ENCODE measurements around the gene KANK3. TPM values are rescaled to one million over a fixed set of nuclear protein-coding genes. Genes with fewer than 3 reads are reported as not detected.
"Not testable (repeated sequence)": the region's sequence is repeated elsewhere in the genome, so short reads cannot be mapped to it uniquely, and the experiment has no call there.

The KANK3 gene
- total RNA-seq, 4 donors from 2014 or later = 7.6 to 16.7 (median 11.4) TPM

GRCh38 chr19:8343483-8343844 lies 402 bp upstream of the KANK3 start:
- TF ChIP-seq POLR2A (IDR thresholded peaks at IDR 0.05) = no peak
- TF ChIP-seq CTCF (IDR thresholded peaks at IDR 0.05) = no peak
- H3K4me3 ChIP-seq (ENCODE audit: low read depth, poor library complexity, severe bottlenecking) = no peak overlapping the region
- DNase-seq (ENCODE audit: low spot score in 2 of 2) = no peak
- 32 to 49% methylated on average over 9 to 11 of the region's 11 CpGs for WGBS, 2 donors
- intact Hi-C loops (cut with DNase I; ENCODE audit: low total_unique reads) = no loop called here

GRCh38 chr19:8342316-8342683 lies 762 bp downstream of the KANK3 start:
- TF ChIP-seq CTCF (IDR thresholded peaks at IDR 0.05) (no peak), POLR2A (IDR thresholded peaks at IDR 0.05) (no peak)
- intact Hi-C loops (cut with DNase I; ENCODE audit: low total_unique reads) = no loop called here
- no peak overlapping the region for H3K4me3 ChIP-seq (ENCODE audit: low read depth, poor library complexity, severe bottlenecking)
- 28 to 70% methylated on average over 2 to 12 of the region's 14 CpGs for WGBS, 2 donors
- no peak for DNase-seq (ENCODE audit: low spot score in 2 of 2)

GRCh38 chr19:8341504-8341903 lies 1.6 kb downstream of the KANK3 start:
- WGBS, 2 donors = 92 to 98% methylated on average over 4 of the region's 4 CpGs
- H3K4me3 ChIP-seq (ENCODE audit: low read depth, poor library complexity, severe bottlenecking); intact Hi-C loops (cut with DNase I; ENCODE audit: low total_unique reads); DNase-seq (ENCODE audit: low spot score in 2 of 2): not testable (repeated sequence)

- H3K4me3 ChIP-seq (ENCODE audit: low read depth, poor library complexity, severe bottlenecking) = no peak overlapping the region
- DNase-seq (ENCODE audit: low spot score in 2 of 2) = no peak
- 37 to 39% methylated on average over 15 of the region's 15 CpGs for WGBS, 2 donors
- no peak for TF ChIP-seq CTCF (IDR thresholded peaks at IDR 0.05)
- no peak for TF ChIP-seq POLR2A (IDR thresholded peaks at IDR 0.05)
- intact Hi-C loops (cut with DNase I; ENCODE audit: low total_unique reads) = no loop called here
Measured at GRCh38 chr19:8340341-8341096, 2.5 kb downstream of the KANK3 start.

- TF ChIP-seq CTCF (IDR thresholded peaks at IDR 0.05) (no peak), POLR2A (IDR thresholded peaks at IDR 0.05) (no peak)
- no peak for DNase-seq (ENCODE audit: low spot score in 2 of 2)
- intact Hi-C loops (cut with DNase I; ENCODE audit: low total_unique reads) = no loop called here
- H3K4me3 ChIP-seq (ENCODE audit: low read depth, poor library complexity, severe bottlenecking) = no peak overlapping the region
- WGBS, 2 donors = 67% methylated on average over 6 of the region's 6 CpGs
Measured at GRCh38 chr19:8338835-8339234, 4.2 kb downstream of the KANK3 start.

GRCh38 chr19:8337728-8338127 lies 5.3 kb downstream of the KANK3 start:
- 77 to 78% methylated on average over 7 of the region's 7 CpGs for WGBS, 2 donors
- intact Hi-C loops (cut with DNase I; ENCODE audit: low total_unique reads) = no loop called here
- DNase-seq (ENCODE audit: low spot score in 2 of 2) = no peak
- H3K4me3 ChIP-seq (ENCODE audit: low read depth, poor library complexity, severe bottlenecking) = no peak overlapping the region
- TF ChIP-seq POLR2A (IDR thresholded peaks at IDR 0.05) (no peak), CTCF (IDR thresholded peaks at IDR 0.05) (no peak)
